Panc1 (cell line): ENCODE measurements around the gene MKLN1. TPM values are rescaled to one million over a fixed set of nuclear protein-coding genes. Genes with fewer than 3 reads are reported as not detected.

ENCODE experiments used
- ATAC-seq: fragments of 200-7000 bp; cut with Tn5 transposase; 2 replicates; pipeline ENCODE4 v1.9.1; 2020; ENCODE audit warnings: mild to moderate bottlenecking, moderate library complexity
- BruUV-seq: library from RNA; stranded (reverse); fragments of 400-500 nt; replicated peaks from 2 replicates; lab custom pipeline; 2021; lab: Mats Ljungman, UMichigan
- CTCF ChIA-PET: fragments of 300-600 bp; sonication (Branson Sonifier 250); formaldehyde crosslinking; loops from one replicate; lab custom pipeline; 2022; ENCODE audit warnings: antibody characterized with exemption; lab: Charles Lee
- POLR2A ChIA-PET: fragments of 300-600 bp; sonication (Branson Sonifier 250); formaldehyde crosslinking; loops from one replicate; lab custom pipeline; 2022; ENCODE audit warnings: antibody characterized with exemption; lab: Charles Lee
- DNase-seq: peaks from one replicate; pipeline ENCODE4 v3.0.0-alpha.2; 2010; ENCODE audit warnings: low read depth, low spot score
- H3K27ac ChIP-seq: 2 replicates; pipeline ENCODE4 v1.5.1; 2011; ENCODE audit warnings: mild to moderate bottlenecking, low read length, inconsistent platforms
- H3K27me3 ChIP-seq: fragments of 200-500 bp; sonication (Bioruptor generic); 2 replicates; pipeline ENCODE4 v1.6.0; 2014; ENCODE audit warnings: low read length, inconsistent platforms; ENCODE audit not compliant: control insufficient read depth, insufficient read depth
- H3K36me3 ChIP-seq: fragments of 200-500 bp; sonication (Bioruptor generic); 2 replicates; pipeline ENCODE4 v1.5.1; 2014; ENCODE audit warnings: inconsistent platforms, mild to moderate bottlenecking, low read length, moderate library complexity; ENCODE audit not compliant: control insufficient read depth, insufficient read depth
- H3K4me1 ChIP-seq: 2 replicates; pipeline ENCODE4 v1.5.1; 2011; ENCODE audit warnings: inconsistent platforms, mild to moderate bottlenecking, low read length, moderate library complexity; ENCODE audit not compliant: control insufficient read depth, insufficient read depth
- H3K4me3 ChIP-seq, 2 experiments: 2 replicates each; pipeline ENCODE4 v1.5.1; 2011 to 2012; ENCODE audit warnings: low read depth in 2 of 2, low read length in 2 of 2, mild to moderate bottlenecking in 2 of 2, inconsistent platforms in 1 of 2, moderate library complexity in 1 of 2
- H3K9me3 ChIP-seq: fragments of 200-500 bp; sonication (Bioruptor generic); 2 replicates; pipeline ENCODE4 v1.5.1; 2014; ENCODE audit warnings: low read depth, mild to moderate bottlenecking, inconsistent platforms, low read length, moderate library complexity; ENCODE audit not compliant: control insufficient read depth, insufficient read depth
- POLR2AphosphoS5 ChIP-seq: IDR thresholded peaks from 2 replicates; pipeline ENCODE4 v1.6.1; 2012; ENCODE audit warnings: mild to moderate bottlenecking, low read depth, low read length, moderate library complexity
- SIN3A ChIP-seq: IDR thresholded peaks from 2 replicates; pipeline ENCODE4 v1.6.1; 2012; ENCODE audit warnings: low read depth, mild to moderate bottlenecking, low read length, moderate library complexity, borderline replicate concordance; ENCODE audit not compliant: insufficient read depth
- TCF7L2 ChIP-seq: IDR thresholded peaks from 2 replicates; pipeline ENCODE4 v1.6.1; 2011; ENCODE audit warnings: mild to moderate bottlenecking, low read depth, low read length, inconsistent platforms
- in situ Hi-C: cut with HindIII; loops from 2 replicates; pipeline ENCODE4 v1.10.0; 2016; ENCODE audit warnings: low sequenced_read_pairs, low pct_unique_long_range_greater_than_20kb
- intact Hi-C: fragments of 100-400 bp; cut with micrococcal nuclease; formaldehyde crosslinking; loops from one replicate; pipeline ENCODE4 v1.10.0; 2022; ENCODE audit not compliant: unreplicated experiment
- total RNA-seq: library from RNA; stranded (reverse); gene quantifications from one replicate; pipeline ENCODE4 v1.2.1, GENCODE V29; 2021; ENCODE audit not compliant: unreplicated experiment
- TF ChIP-seq, protein P1 (sequence below), 2 experiments: IDR thresholded peaks; 2 replicates each; pipeline ENCODE4 v1.6.1; 2011 to 2012; ENCODE audit warnings: low read depth in 2 of 2, control low read depth in 1 of 2, low read length in 1 of 2, mild to moderate bottlenecking in 1 of 2, moderate library complexity in 1 of 2; ENCODE audit not compliant: insufficient read depth in 1 of 2
- TF ChIP-seq, protein P2 (sequence below): fragments of 450-650 bp; IDR thresholded peaks from 2 replicates; pipeline ENCODE4 v1.5.1; 2017; ENCODE audit warnings: mild to moderate bottlenecking

MKLN1 gene
- total RNA-seq, 1 experiment from 2014 or later: 46.4 TPM

DNA sequence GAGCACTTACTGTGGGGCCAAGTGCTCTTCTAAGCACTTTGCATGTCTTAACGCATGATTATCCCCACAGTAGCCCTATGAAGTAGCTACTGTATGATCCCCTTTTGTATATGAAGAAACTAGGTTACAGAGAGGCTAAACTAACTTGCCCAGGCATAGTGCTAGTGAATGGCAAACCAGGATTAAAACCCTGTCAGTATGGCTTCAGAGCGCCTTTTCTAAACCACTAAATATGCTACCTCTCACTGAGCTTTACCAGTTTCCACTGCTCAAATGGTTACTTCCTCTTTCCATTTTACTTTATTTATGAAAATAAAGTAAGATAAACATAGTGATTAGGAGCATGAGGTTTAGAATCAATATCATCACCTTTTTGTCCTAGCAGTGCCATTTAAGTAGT lies 155.1 kb downstream of the MKLN1 start:
- Histone ChIP-seq H3K27me3 (no peaks in the 10 kb centered on the region), H3K27ac (no peak overlapping the region), H3K4me1 (no peaks in the 10 kb centered on the region), H3K9me3 (no peaks in the 10 kb centered on the region), H3K4me3 (no peak overlapping the region), H3K36me3 (peaks cover 12% of the 10 kb centered on the region; the same call in 1 of the 2 replicates)
- CTCF ChIA-PET: no interaction called here
- in situ Hi-C loops (no loop called here), intact Hi-C loops (no loop called here)
- BruUV-seq: no TSS peak
- POLR2A ChIA-PET: no interaction called here
- TF ChIP-seq POLR2AphosphoS5 (no peak), TCF7L2 (no peak), SIN3A (no peak)
- TF ChIP-seq, protein P1, sequence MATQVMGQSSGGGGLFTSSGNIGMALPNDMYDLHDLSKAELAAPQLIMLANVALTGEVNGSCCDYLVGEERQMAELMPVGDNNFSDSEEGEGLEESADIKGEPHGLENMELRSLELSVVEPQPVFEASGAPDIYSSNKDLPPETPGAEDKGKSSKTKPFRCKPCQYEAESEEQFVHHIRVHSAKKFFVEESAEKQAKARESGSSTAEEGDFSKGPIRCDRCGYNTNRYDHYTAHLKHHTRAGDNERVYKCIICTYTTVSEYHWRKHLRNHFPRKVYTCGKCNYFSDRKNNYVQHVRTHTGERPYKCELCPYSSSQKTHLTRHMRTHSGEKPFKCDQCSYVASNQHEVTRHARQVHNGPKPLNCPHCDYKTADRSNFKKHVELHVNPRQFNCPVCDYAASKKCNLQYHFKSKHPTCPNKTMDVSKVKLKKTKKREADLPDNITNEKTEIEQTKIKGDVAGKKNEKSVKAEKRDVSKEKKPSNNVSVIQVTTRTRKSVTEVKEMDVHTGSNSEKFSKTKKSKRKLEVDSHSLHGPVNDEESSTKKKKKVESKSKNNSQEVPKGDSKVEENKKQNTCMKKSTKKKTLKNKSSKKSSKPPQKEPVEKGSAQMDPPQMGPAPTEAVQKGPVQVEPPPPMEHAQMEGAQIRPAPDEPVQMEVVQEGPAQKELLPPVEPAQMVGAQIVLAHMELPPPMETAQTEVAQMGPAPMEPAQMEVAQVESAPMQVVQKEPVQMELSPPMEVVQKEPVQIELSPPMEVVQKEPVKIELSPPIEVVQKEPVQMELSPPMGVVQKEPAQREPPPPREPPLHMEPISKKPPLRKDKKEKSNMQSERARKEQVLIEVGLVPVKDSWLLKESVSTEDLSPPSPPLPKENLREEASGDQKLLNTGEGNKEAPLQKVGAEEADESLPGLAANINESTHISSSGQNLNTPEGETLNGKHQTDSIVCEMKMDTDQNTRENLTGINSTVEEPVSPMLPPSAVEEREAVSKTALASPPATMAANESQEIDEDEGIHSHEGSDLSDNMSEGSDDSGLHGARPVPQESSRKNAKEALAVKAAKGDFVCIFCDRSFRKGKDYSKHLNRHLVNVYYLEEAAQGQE (IDR thresholded peaks at IDR 0.05; ENCODE audit: insufficient read depth in 1 of 2, low read depth in 2 of 2, low read length in 1 of 2): no peak
- TF ChIP-seq, protein P2, sequence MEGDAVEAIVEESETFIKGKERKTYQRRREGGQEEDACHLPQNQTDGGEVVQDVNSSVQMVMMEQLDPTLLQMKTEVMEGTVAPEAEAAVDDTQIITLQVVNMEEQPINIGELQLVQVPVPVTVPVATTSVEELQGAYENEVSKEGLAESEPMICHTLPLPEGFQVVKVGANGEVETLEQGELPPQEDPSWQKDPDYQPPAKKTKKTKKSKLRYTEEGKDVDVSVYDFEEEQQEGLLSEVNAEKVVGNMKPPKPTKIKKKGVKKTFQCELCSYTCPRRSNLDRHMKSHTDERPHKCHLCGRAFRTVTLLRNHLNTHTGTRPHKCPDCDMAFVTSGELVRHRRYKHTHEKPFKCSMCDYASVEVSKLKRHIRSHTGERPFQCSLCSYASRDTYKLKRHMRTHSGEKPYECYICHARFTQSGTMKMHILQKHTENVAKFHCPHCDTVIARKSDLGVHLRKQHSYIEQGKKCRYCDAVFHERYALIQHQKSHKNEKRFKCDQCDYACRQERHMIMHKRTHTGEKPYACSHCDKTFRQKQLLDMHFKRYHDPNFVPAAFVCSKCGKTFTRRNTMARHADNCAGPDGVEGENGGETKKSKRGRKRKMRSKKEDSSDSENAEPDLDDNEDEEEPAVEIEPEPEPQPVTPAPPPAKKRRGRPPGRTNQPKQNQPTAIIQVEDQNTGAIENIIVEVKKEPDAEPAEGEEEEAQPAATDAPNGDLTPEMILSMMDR: no peak
- no peak for DNase-seq
- no peak for ATAC-seq

DNA sequence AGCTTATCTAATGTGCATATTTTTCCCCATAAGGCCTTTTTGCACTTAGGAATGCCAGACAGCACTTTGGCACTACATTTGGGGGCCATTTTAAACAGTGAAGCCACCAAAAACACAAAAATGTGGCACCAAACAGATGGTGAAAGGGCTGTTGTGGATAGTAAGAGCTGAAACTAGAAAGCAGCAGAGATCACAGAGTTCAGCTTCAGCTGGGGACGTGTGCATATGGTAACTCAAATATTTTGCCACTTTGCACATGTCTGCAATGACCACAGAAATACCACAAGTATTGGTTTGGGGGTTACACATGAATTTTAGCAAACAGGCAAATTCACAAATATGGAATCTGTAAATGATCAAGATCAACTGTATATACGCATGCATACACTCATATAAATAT lies 155.9 kb downstream of the MKLN1 start:
- H3K27ac ChIP-seq: no peak overlapping the region
- H3K36me3 ChIP-seq: peaks cover 10% of the 10 kb centered on the region; the same call in 1 of the 2 replicates
- H3K9me3 ChIP-seq: no peaks in the 10 kb centered on the region
- in situ Hi-C loops (no loop called here), intact Hi-C loops (no loop called here)
- POLR2A ChIA-PET: no interaction called here
- TF ChIP-seq SIN3A (no peak), TCF7L2 (no peak), POLR2AphosphoS5 (no peak)
- TF ChIP-seq, protein P2: no peak
- TF ChIP-seq, protein P1 (IDR thresholded peaks at IDR 0.05; ENCODE audit: insufficient read depth in 1 of 2, low read depth in 2 of 2, low read length in 1 of 2): no peak
- CTCF ChIA-PET: no interaction called here
- DNase-seq (no peak), ATAC-seq (no peak)
- H3K4me1 ChIP-seq: no peaks in the 10 kb centered on the region
- BruUV-seq: no TSS peak
- no peaks in the 10 kb centered on the region for H3K27me3 ChIP-seq
- H3K4me3 ChIP-seq: no peak overlapping the region
